H1 (cell line): Measurements from ENCODE around the gene MYLK. TPM values are rescaled to one million over a fixed set of nuclear protein-coding genes. Genes with fewer than 3 reads are reported as not detected.

Source experiments
- CTCF ChIA-PET: fragments of 300-600 bp; sonication (Branson Sonifier 250); formaldehyde crosslinking; loops from one replicate; lab custom pipeline; 2021; ENCODE audit not compliant: partially characterized antibody; lab: Charles Lee
- POLR2A ChIA-PET: fragments of 300-600 bp; sonication (Branson Sonifier 250); formaldehyde crosslinking; loops from one replicate; lab custom pipeline; 2021; ENCODE audit warnings: inconsistent platforms; ENCODE audit not compliant: partially characterized antibody; lab: Charles Lee
- DNase-seq, 2 experiments: peaks; one replicate each; pipeline versions ENCODE4 v3.0.0 to v3.0.0-alpha.2; 2010 to 2022; ENCODE audit warnings: low spot score in 2 of 2, low read depth in 1 of 2, mixed read lengths in 1 of 2
- FAIRE-seq: peaks from 2 replicates; lab custom pipeline; 2011; peaks lifted over from hg19 to GRCh38; lab: Jason Lieb, UNC
- H2AFZ ChIP-seq: 2 replicates; pipeline ENCODE4 v1.8.1; 2012; ENCODE audit warnings: low read length, inconsistent platforms
- H2AK5ac ChIP-seq: 2 replicates; pipeline ENCODE4 v1.6.1; 2013; ENCODE audit warnings: low read depth, low read length
- H2BK120ac ChIP-seq: replicated peaks from 2 replicates; pipeline ENCODE3; 2013; ENCODE audit warnings: low read depth, low read length, inconsistent platforms
- H2BK12ac ChIP-seq: 2 replicates; pipeline ENCODE4 v1.6.1; 2013; ENCODE audit warnings: low read depth, low read length
- H2BK15ac ChIP-seq: 2 replicates; pipeline ENCODE4 v1.6.1; 2013; ENCODE audit warnings: low read length
- H2BK20ac ChIP-seq: 2 replicates; pipeline ENCODE4 v1.6.1; 2013; ENCODE audit warnings: low read length
- H2BK5ac ChIP-seq: 2 replicates; pipeline ENCODE4 v1.6.1; 2013; ENCODE audit warnings: low read depth, low read length
- H3K14ac ChIP-seq: 2 replicates; pipeline ENCODE4 v1.6.1; 2013; ENCODE audit warnings: inconsistent platforms; ENCODE audit not compliant: insufficient read length
- H3K18ac ChIP-seq: 2 replicates; pipeline ENCODE4 v1.6.1; 2013; ENCODE audit warnings: low read length; ENCODE audit errors: extremely low read depth
- H3K23ac ChIP-seq: 2 replicates; pipeline ENCODE4 v1.6.1; 2013; ENCODE audit warnings: inconsistent platforms; ENCODE audit not compliant: insufficient read length
- H3K23me2 ChIP-seq: 2 replicates; pipeline ENCODE4 v1.6.1; 2013; ENCODE audit warnings: low read depth, low read length
- H3K27ac ChIP-seq: 2 replicates; pipeline ENCODE4 v1.6.1; 2011; ENCODE audit warnings: low read depth, low read length, inconsistent platforms
- H3K27me3 ChIP-seq, 4 experiments: replicated peaks in 1 of 4; 1 replicate in 1 of 4; 2 replicates in 3 of 4; pipeline versions ENCODE4 v1.6.1 to v1.8.1; 2011 to 2013; ENCODE audit warnings: low read length in 3 of 4, mild to moderate bottlenecking in 3 of 4, inconsistent platforms in 2 of 4, mixed read lengths in 2 of 4, moderate library complexity in 1 of 4; ENCODE audit not compliant: control insufficient read depth in 3 of 4, insufficient read depth in 3 of 4; ENCODE audit errors: extremely low read depth in 1 of 4
- H3K36me3 ChIP-seq, 4 experiments: 2 replicates each; pipeline versions ENCODE4 v1.6.1 to v1.8.1; 2011 to 2013; ENCODE audit warnings: mild to moderate bottlenecking in 4 of 4, low read length in 3 of 4, moderate library complexity in 2 of 4, control low read depth in 1 of 4, inconsistent platforms in 1 of 4; ENCODE audit not compliant: insufficient read depth in 4 of 4, control insufficient read depth in 2 of 4
- H3K4ac ChIP-seq: replicated peaks from 2 replicates; pipeline ENCODE3; 2013; ENCODE audit warnings: low read length, low read depth, mixed read lengths, inconsistent platforms; ENCODE audit not compliant: insufficient read length
- H3K4me1 ChIP-seq, 4 experiments: replicated peaks in 1 of 4; 1 replicate in 1 of 4; 2 replicates in 3 of 4; pipeline versions ENCODE4 v1.6.1 to v1.8.1; 2011 to 2013; ENCODE audit warnings: low read length in 3 of 4, inconsistent platforms in 2 of 4, mixed read lengths in 1 of 4; ENCODE audit not compliant: insufficient read depth in 4 of 4, control insufficient read depth in 3 of 4
- H3K4me2 ChIP-seq, 2 experiments: 2 replicates each; pipeline versions ENCODE4 v1.6.1 to v1.8.1; 2011 to 2013; ENCODE audit warnings: low read depth in 2 of 2, low read length in 2 of 2, control low read depth in 1 of 2, inconsistent platforms in 1 of 2, mild to moderate bottlenecking in 1 of 2; ENCODE audit not compliant: insufficient read depth in 1 of 2
- H3K4me3 ChIP-seq, 4 experiments: fragments of 200-600, 300-600 bp in 1 of 4; sonication (generic), shearing (Covaris generic), sonication (Bioruptor Twin) in 1 of 4; 2 replicates each; pipeline versions ENCODE4 v1.5.1 to v1.8.1; 2011 to 2016; ENCODE audit warnings: low read length in 4 of 4, low read depth in 3 of 4, control low read depth in 2 of 4, inconsistent platforms in 2 of 4, mild to moderate bottlenecking in 2 of 4, mixed read lengths in 1 of 4, moderate library complexity in 1 of 4; ENCODE audit not compliant: insufficient read depth in 2 of 4; ENCODE audit errors: extremely low read depth in 1 of 4
- H3K56ac ChIP-seq: replicated peaks from 2 replicates; pipeline ENCODE3; 2013; ENCODE audit warnings: low read depth, mild to moderate bottlenecking, mixed read lengths, low read length, inconsistent platforms; ENCODE audit not compliant: insufficient read length
- H3K79me1 ChIP-seq: 2 replicates; pipeline ENCODE4 v1.6.1; 2013; ENCODE audit warnings: low read depth, low read length, control low read depth
- H3K79me2 ChIP-seq, 2 experiments: 2 replicates each; pipeline versions ENCODE4 v1.6.1 to v1.8.1; 2012 to 2013; ENCODE audit warnings: low read length in 2 of 2, mild to moderate bottlenecking in 2 of 2, inconsistent platforms in 1 of 2; ENCODE audit not compliant: insufficient read depth in 2 of 2, control insufficient read depth in 1 of 2
- H3K9ac ChIP-seq, 4 experiments: replicated peaks in 1 of 4; 1 replicate in 1 of 4; 2 replicates in 3 of 4; pipeline versions ENCODE4 v1.6.1 to v1.8.1; 2011 to 2013; ENCODE audit warnings: low read depth in 3 of 4, low read length in 3 of 4, control low read depth in 2 of 4, mild to moderate bottlenecking in 2 of 4, moderate library complexity in 2 of 4, inconsistent platforms in 1 of 4; ENCODE audit errors: extremely low read depth in 1 of 4
- H3K9me3 ChIP-seq, 2 experiments: 2 replicates each; pipeline versions ENCODE4 v1.6.1 to v1.8.1; 2012 to 2013; ENCODE audit warnings: mild to moderate bottlenecking in 2 of 2, moderate library complexity in 2 of 2, control low read depth in 1 of 2, inconsistent platforms in 1 of 2, low read depth in 1 of 2, low read length in 1 of 2, mixed read lengths in 1 of 2; ENCODE audit not compliant: insufficient read depth in 2 of 2
- H4K20me1 ChIP-seq, 2 experiments: replicated peaks in 1 of 2; 2 replicates each; pipeline versions ENCODE3 to v1.8.1; 2011 to 2013; ENCODE audit warnings: inconsistent platforms in 2 of 2, low read length in 2 of 2, mild to moderate bottlenecking in 1 of 2; ENCODE audit not compliant: insufficient read depth in 2 of 2, control insufficient read depth in 1 of 2
- H4K5ac ChIP-seq: 2 replicates; pipeline ENCODE4 v1.6.1; 2013; ENCODE audit warnings: low read length, low read depth, mixed read lengths, inconsistent platforms; ENCODE audit not compliant: insufficient read length
- H4K8ac ChIP-seq: 2 replicates; pipeline ENCODE4 v1.8.0; 2013; ENCODE audit warnings: mild to moderate bottlenecking, moderate library complexity, low read length, inconsistent platforms; ENCODE audit not compliant: insufficient read depth; ENCODE audit errors: extremely low read depth
- H4K91ac ChIP-seq: replicated peaks from 2 replicates; pipeline ENCODE3; 2013; ENCODE audit warnings: low read length, mixed read lengths, inconsistent platforms; ENCODE audit not compliant: insufficient read length
- SP1 ChIP-seq: IDR thresholded peaks from 2 replicates; pipeline ENCODE4 v1.6.1; 2011; ENCODE audit warnings: low read depth, low read length
- WGBS, 2 experiments: shearing (Covaris generic) in 1 of 2; methylation state at CpG; one replicate each; pipeline versions ENCODE4 v1.1.6 to v1.1.7; 2013 to 2015; ENCODE audit warnings: low lambda C conversion rate in 2 of 2, mixed read lengths in 2 of 2, inconsistent platforms in 1 of 2, low coverage in 1 of 2, missing lambda C conversion rate in 1 of 2; ENCODE audit not compliant: insufficient replicate concordance in 2 of 2, insufficient coverage in 1 of 2, insufficient read length in 1 of 2; ENCODE audit errors: extremely low coverage in 1 of 2, missing lambda C conversion rate in 1 of 2; 5-methylcytosine and 5-hydroxymethylcytosine counted together
- polyA plus RNA-seq, 7 experiments: library from polyadenylated mRNA; depleted of rRNA in 3 of 7; stranded (reverse) in 5 of 7; unstranded in 2 of 7; fragments of >200 nt in 5 of 7; fragments of 200-250 nt in 2 of 7; gene quantifications; 1 replicate in 5 of 7; 2 replicates in 1 of 7; 4 replicates in 1 of 7; pipeline versions ENCODE4 v1.2.1 to v1.2.3, GENCODE V29; 2011 to 2013; ENCODE audit warnings: missing spikeins in 2 of 7, mixed read lengths in 2 of 7
- total RNA-seq: library from RNA; stranded (reverse); fragmentation: NEBNext Ultra II Directional; extraction: Animal tissue kit (Norgen Biotek cat#: 25700); gene quantifications from 2 replicates; pipeline ENCODE4 v1.2.1, GENCODE V29; 2021
- TF ChIP-seq, protein P1 (sequence below): IDR thresholded peaks from 2 replicates; pipeline ENCODE4 v1.6.1; 2012; ENCODE audit warnings: inconsistent platforms

MYLK gene
- total and polyA plus RNA-seq, 2 of the 8 experiments (the other 6 are each of a cell fraction or from before 2014, with no cell fraction given) = 11.6 to 21.3 TPM

DNA sequence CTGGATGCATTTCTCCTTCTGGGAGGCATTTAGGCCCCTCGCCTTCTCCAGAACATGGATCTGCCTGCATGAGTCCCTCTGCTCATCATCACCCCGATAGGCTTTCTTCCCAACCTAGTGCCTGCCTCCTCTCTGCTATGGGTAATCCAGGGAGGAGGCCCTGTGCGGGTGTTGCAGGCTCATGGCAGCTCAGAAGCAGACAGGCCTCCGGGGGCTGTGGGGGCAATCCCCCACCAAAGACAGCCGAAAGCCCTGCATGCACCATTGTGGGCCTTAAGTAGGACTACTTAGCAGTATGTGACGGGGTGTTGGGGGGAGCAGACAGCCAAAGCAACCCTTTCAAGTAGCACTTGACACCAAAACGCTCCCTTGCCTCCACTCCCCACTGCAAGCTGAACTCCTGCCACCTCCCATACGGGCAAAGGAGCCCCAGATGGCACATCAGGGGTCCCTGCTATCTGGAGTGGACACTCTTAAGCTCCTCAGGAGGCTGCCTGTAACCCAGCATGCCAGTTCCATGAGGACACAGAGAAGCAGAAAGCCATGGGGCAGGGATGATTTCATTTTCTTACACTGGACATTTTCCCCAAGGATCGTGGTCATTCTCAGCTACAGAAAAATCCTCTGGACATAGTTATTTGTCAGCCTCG is 200.5 kb downstream of the MYLK start:
- Histone ChIP-seq H3K9me3 (no peaks in the 10 kb centered on the region; a peak in 1 of 4 replicates), H2AK5ac (no peak overlapping the region), H4K5ac (no peak overlapping the region), H3K79me2 (no peaks in the 10 kb centered on the region), H3K23ac (no peak overlapping the region), H3K27me3 (no peaks in the 10 kb centered on the region), H2AFZ (no peak overlapping the region), H4K20me1 (no peaks in the 10 kb centered on the region), H4K91ac (no peak overlapping the region), H2BK120ac (no peak overlapping the region), H3K14ac (no peak overlapping the region), H3K56ac (no peak overlapping the region), H3K27ac (no peak overlapping the region), H3K79me1 (no peaks in the 10 kb centered on the region), H4K8ac (peak overlapping the region; percentile 11; the same call in 1 of the 2 replicates), H3K36me3 (peaks cover 0 to 3% (median 0%) of the 10 kb centered on the region in 4 experiments; a peak in 1 of 8 replicates), H2BK12ac (no peak overlapping the region), H2BK5ac (no peak overlapping the region; the same call in 1 of the 2 replicates), H3K4me1 (peaks cover 0 to 7% (median 2%) of the 10 kb centered on the region in 4 experiments; a peak in 2 of 7 replicates), H3K4me3 (no peak overlapping the region), H2BK20ac (no peak overlapping the region), H3K9ac (no peak overlapping the region), H3K18ac (no peak overlapping the region), H3K4ac (no peak overlapping the region), H2BK15ac (no peak overlapping the region), H3K4me2 (no peak overlapping the region), H3K23me2 (no peaks in the 10 kb centered on the region)
- TF ChIP-seq SP1 = no peak
- TF ChIP-seq, protein P1, sequence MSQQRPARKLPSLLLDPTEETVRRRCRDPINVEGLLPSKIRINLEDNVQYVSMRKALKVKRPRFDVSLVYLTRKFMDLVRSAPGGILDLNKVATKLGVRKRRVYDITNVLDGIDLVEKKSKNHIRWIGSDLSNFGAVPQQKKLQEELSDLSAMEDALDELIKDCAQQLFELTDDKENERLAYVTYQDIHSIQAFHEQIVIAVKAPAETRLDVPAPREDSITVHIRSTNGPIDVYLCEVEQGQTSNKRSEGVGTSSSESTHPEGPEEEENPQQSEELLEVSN = no peak
- no peak for DNase-seq
- POLR2A ChIA-PET = interaction anchor here (0.9 to 1.6 kb wide), 4 partner anchors 8 to 31 kb away, joined by 3 to 4 read pairs (median 4); no protein-coding TSS in a partner anchor
- no peak for FAIRE-seq
- CTCF ChIA-PET = interaction anchor here (0.7 to 51.6 kb wide), 6 partner anchors 10 to 125 kb away, joined by 3 to 1463 read pairs (median 12); no protein-coding TSS in a partner anchor
- 85% methylated on average over 10 of the region's 10 CpGs; no CpG with 5 or more reads in 1 of the 2 experiments for WGBS, 2 experiments
